ENCODE results near the gene KLHL17.

KLHL17 gene

DNA sequence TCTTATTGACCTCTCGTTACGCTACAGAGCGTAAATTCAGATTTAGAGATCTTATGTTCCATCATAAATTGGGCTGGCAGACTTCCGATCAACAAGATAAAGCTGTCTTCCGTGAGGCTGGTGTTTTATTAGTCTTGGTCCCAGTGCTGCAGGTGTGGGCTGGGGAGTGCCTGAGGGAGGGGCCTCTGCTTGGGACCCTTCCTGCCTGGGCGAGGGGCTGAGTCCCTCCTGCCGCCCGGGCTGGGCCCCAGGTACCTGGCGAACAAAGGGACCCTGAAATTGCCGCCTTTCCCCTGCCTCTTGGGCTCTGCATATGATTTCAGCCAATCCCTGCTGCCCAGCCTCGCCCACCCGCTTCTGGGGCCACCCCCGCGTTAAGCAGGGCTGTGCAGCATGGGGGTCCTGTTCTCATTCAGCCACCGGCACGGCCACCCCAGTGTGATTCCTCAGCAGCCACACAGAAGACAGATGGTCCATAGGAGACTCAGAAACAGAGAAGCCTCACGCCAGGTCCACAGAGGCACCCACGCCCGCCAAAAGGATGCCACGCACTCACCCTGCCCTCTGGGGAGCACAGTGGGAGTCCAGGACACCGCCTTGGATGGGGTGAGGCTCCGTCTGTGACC lies 42.8 kb upstream of the KLHL17 start:
- no peak overlapping the region for H3K4me3 ChIP-seq (ENCODE audit: low read length)
- TF ChIP-seq ZNF274 (IDR thresholded peaks at IDR 0.05; ENCODE audit: low read depth, low read length): no peak

DNA sequence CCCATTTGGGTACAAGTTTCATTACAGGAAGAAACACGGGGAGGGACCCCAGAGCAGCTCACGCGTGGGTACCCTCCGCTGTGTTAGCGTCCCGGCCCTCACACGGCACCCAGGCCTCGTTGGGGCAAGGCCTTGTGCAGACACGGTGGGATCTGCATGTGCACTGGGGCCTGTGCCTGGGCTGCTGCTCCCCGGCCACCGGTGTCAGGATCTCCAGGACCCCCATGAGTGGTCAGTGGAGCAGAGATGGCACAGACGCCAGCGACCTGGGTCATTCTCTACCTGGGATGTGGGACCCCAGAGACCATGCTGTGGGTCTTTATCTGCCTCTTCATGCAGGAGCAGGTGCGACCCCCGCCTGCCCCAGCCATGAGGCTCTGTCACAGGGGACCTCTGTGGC lies 42.0 kb upstream of the KLHL17 start:
- no peak for TF ChIP-seq ZNF274 (IDR thresholded peaks at IDR 0.05; ENCODE audit: low read depth, low read length)
- no peak overlapping the region for H3K4me3 ChIP-seq (ENCODE audit: low read length)

DNA sequence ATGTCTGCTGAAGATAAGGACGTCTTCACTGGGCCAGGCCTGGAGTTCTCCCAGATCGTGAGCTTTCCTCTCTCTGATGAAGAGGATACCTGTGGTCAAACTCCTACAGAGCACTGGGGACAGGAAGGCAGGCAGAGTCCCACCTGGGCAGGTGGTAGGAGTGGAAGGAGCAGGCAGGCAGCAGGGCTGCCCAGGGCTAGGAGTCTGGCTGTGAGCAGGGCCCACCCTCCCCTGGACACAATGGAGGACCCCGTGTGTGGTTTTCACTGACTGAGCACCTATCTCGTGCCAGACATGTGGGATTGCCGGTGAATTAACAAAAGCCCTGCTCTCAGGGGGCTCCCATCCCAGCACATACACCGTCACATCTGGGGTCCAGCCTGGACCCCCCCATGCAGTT lies 41.5 kb upstream of the KLHL17 start:
- no peak for TF ChIP-seq ZNF274 (IDR thresholded peaks at IDR 0.05; ENCODE audit: low read depth, low read length)
- no peak overlapping the region for H3K4me3 ChIP-seq (ENCODE audit: low read length)

DNA sequence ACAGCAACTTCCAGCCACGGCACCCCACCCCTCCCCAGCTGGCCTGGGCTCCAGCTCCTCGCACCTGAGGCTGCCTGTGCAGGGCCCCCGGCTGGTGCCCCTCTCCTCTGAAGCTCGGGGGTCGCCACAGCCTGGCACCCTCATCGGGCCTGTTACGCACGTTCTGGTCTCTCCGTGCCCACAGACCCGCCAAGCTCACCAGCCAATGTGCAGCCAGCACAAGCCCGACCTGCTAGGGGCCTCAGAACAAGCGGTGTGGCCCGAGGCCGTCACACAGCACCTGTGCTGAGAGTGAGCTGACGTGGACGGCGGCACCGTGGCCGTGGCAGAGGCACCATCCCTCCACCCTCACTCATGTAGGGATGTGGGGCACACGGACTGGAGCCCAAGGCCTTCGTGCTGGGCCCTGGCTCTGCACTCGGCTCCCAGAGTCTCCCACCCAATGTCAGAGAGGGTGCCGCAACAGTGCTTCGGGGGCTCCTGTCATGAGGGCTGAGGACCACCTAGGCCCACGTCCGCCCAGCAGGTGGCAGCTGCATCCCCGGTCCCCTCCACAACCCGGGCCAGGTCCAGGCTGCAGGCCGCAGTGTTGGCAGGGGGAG lies 41.0 kb upstream of the KLHL17 start:
- no peak for TF ChIP-seq ZNF274 (IDR thresholded peaks at IDR 0.05; ENCODE audit: low read depth, low read length)
- no peak overlapping the region for H3K4me3 ChIP-seq (ENCODE audit: low read length)

GRCh38 chr1:920010-920409 lies 40.4 kb upstream of the KLHL17 start:
- no peak overlapping the region for H3K4me3 ChIP-seq (ENCODE audit: low read length)
- no peak for TF ChIP-seq ZNF274 (IDR thresholded peaks at IDR 0.05; ENCODE audit: low read depth, low read length)

DNA sequence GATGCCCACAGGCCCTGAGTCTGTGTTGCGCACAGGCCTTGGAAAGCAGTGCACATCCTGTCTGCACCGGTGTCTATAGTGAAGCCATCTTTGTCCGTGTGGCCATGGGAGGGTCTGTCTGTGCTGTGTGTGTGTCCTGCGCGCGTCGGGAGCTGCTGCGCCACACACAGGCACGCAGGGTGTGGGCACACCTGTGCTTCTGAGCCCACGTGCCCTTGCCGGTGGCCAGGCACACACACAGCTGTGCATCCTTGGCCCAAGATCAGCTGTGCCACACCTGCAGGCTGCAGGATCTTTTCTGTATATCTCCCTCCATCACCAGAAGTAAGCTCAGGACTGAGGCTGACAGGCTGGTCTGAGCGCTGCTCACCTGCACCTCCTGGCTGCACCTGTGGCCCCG lies 39.9 kb upstream of the KLHL17 start:
- no peak for TF ChIP-seq ZNF274 (IDR thresholded peaks at IDR 0.05; ENCODE audit: low read depth, low read length)
- H3K4me3 ChIP-seq (ENCODE audit: low read length): no peak overlapping the region

GRCh38 chr1:921011-921837 lies 39.2 kb upstream of the KLHL17 start:
- no peak overlapping the region for H3K4me3 ChIP-seq (ENCODE audit: low read length)
- TF ChIP-seq ZNF274 (IDR thresholded peaks at IDR 0.05; ENCODE audit: low read depth, low read length): no peak

- no peak for TF ChIP-seq ZNF274 (IDR thresholded peaks at IDR 0.05; ENCODE audit: low read depth, low read length)
- no peak within 1 kb of the TSS; the same call in 1 of the 2 replicates for H3K4me3 ChIP-seq (ENCODE audit: low read length)
Observed at GRCh38 chr1:923131-923990, 37.0 kb upstream of the KLHL17 start, which contains the start of gene SAMD11. TSS of gene SAMD11 (plus strand) at chr1:923923. CDS start at chr1:924432, 509 bp downstream.

DNA sequence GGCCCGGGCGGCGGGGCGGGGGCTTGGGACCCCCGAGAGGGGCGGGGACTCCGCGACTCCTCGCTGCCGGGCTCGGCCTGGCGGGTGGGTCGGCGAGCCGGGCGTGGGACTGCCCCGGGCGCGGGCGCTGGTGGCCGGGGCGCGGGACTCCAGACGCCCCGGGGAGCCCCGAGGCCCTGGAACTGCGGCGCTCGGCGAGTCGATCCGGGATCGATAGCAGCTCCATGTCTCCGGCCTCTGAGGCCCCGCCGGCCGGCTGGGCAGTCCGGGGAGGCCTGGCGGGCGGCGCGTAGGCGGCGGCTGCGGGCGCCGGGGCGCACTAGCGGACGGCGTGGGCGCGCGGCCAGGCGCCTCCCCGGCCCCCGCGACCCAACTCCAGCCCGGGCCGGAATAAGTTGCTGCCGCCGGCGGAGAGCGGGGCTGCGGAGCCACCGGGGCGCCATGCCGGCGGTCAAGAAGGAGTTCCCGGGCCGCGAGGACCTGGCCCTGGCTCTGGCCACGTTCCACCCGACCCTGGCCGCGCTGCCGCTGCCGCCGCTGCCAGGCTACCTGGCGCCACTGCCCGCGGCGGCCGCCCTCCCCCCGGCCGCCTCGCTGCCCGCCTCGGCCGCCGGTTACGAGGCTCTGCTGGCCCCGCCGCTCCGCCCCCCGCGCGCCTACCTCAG lies 36.3 kb upstream of the KLHL17 start:
- TF ChIP-seq ZNF274 (IDR thresholded peaks at IDR 0.05; ENCODE audit: low read depth, low read length): no peak
- H3K4me3 ChIP-seq (ENCODE audit: low read length): no peak overlapping the region

- no peak overlapping the region; the same call in 1 of the 2 replicates for H3K4me3 ChIP-seq (ENCODE audit: low read length)
Observed at GRCh38 chr1:924656-925560, 35.5 kb upstream of the KLHL17 start.

GRCh38 chr1:925561-926421 lies 34.6 kb upstream of the KLHL17 start:
- H3K4me3 ChIP-seq (ENCODE audit: low read length): no peak overlapping the region
- no peak for TF ChIP-seq ZNF274 (IDR thresholded peaks at IDR 0.05; ENCODE audit: low read depth, low read length)

More at GRCh38 chr1:924656-925560, 35.5 kb upstream of the KLHL17 start:
- TF ChIP-seq ZNF274 (IDR thresholded peaks at IDR 0.05; ENCODE audit: low read depth, low read length): no peak

- no peak for TF ChIP-seq ZNF274 (IDR thresholded peaks at IDR 0.05; ENCODE audit: low read depth, low read length)
- no peak overlapping the region for H3K4me3 ChIP-seq (ENCODE audit: low read length)
Observed at GRCh38 chr1:927234-927633, 33.1 kb upstream of the KLHL17 start.

Measured in GM08714 (cell line).